HG02798 (cell line): ENCODE data around the gene MS4A14.
"Not testable (repeated sequence)": the region's sequence is repeated elsewhere in the genome, so short reads cannot be mapped to it uniquely, and the experiment has no call there.

Experiments
- ATAC-seq: cut with Tn5 transposase; IDR thresholded peaks from one replicate; pipeline ENCODE4 v1.9.1; 2021; ENCODE audit warnings: mild to moderate bottlenecking; ENCODE audit not compliant: unreplicated experiment, poor library complexity

MS4A14 gene

GRCh38 chr11:60396382-60396781, at the start of gene MS4A14:
MS4A14 (plus strand) TSS chr11:60396459; CDS start chr11:60396579, 120 bp downstream.
- ATAC-seq: peak; percentile 10

GRCh38 chr11:60347084-60347797, 49.0 kb upstream of the MS4A14 start:
- ATAC-seq: peak; percentile 45

GRCh38 chr11:60348116-60348515, 48.1 kb upstream of the MS4A14 start:
- ATAC-seq: no peak

GRCh38 chr11:60349990-60350389, 46.3 kb upstream of the MS4A14 start:
- ATAC-seq: no peak

- ATAC-seq: no peak
Observed at GRCh38 chr11:60357771-60358170, 38.5 kb upstream of the MS4A14 start.

- no peak for ATAC-seq
Observed at GRCh38 chr11:60360621-60361020, 35.6 kb upstream of the MS4A14 start.

- no peak for ATAC-seq
Observed at GRCh38 chr11:60362241-60362640, 34.0 kb upstream of the MS4A14 start.

- peak; percentile 56 for ATAC-seq
Observed at GRCh38 chr11:60363542-60364470, 32.5 kb upstream of the MS4A14 start.

GRCh38 chr11:60366262-60366904, 29.9 kb upstream of the MS4A14 start:
- ATAC-seq: not testable (repeated sequence)

GRCh38 chr11:60367009-60367408, 29.2 kb upstream of the MS4A14 start:
- peak; percentile 94 for ATAC-seq

- ATAC-seq: no peak
Observed at GRCh38 chr11:60367896-60368295, 28.4 kb upstream of the MS4A14 start.

- no peak for ATAC-seq
Observed at GRCh38 chr11:60370252-60370810, 25.9 kb upstream of the MS4A14 start.

GRCh38 chr11:60370811-60371298, 25.4 kb upstream of the MS4A14 start:
- no peak for ATAC-seq

GRCh38 chr11:60371386-60371785, 24.9 kb upstream of the MS4A14 start:
- ATAC-seq: no peak

- ATAC-seq: no peak
Observed at GRCh38 chr11:60371854-60372253, 24.4 kb upstream of the MS4A14 start.

GRCh38 chr11:60372767-60373166, 23.5 kb upstream of the MS4A14 start:
- ATAC-seq: no peak

GRCh38 chr11:60375316-60375715, 20.9 kb upstream of the MS4A14 start:
- ATAC-seq: no peak

GRCh38 chr11:60376601-60377000, 19.7 kb upstream of the MS4A14 start:
- no peak for ATAC-seq

- peak; percentile 50 for ATAC-seq
Observed at GRCh38 chr11:60377401-60378136, 18.7 kb upstream of the MS4A14 start.

- peak; percentile 78 for ATAC-seq
Observed at GRCh38 chr11:60378354-60378753, 17.9 kb upstream of the MS4A14 start, which contains the start of gene MS4A7. MS4A7 (plus strand) TSS chr11:60378532; CDS start chr11:60383142, 4,610 bp downstream.
